A549 (cell line): ENCODE data around the gene CLDND2. TPM values are rescaled to one million over a fixed set of nuclear protein-coding genes. Genes with fewer than 3 reads are reported as not detected.

ENCODE experiments used
- ATAC-seq, 2 experiments: fragments of 200-7000 bp in 1 of 2; fragments of >200 bp in 1 of 2; cut with Nextera tagmentation in 1 of 2; cut with Tn5 transposase in 1 of 2; 3 replicates each; pipeline versions ENCODE4 v1.8.0 to v1.9.1; 2018 to 2020; ENCODE audit warnings: mild to moderate bottlenecking in 1 of 2, moderate library complexity in 1 of 2
- CTCF ChIA-PET: fragments of 300-600 bp; sonication (Branson Sonifier 250); formaldehyde crosslinking; extraction: SDS; loops from one replicate; lab custom pipeline; 2021; ENCODE audit warnings: antibody characterized with exemption, inconsistent platforms; lab: Yijun Ruan, JAX
- POLR2A ChIA-PET: fragments of 350-600 bp; formaldehyde crosslinking; extraction: SDS; loops from one replicate; lab custom pipeline; 2021; ENCODE audit warnings: antibody characterized with exemption, inconsistent platforms; lab: Yijun Ruan, JAX
- DNase-seq, 2 experiments: peaks; one replicate each; pipeline versions ENCODE4 v3.0.0 to v3.0.0-alpha.2; 2011 to 2016; ENCODE audit warnings: low read depth in 1 of 2, low spot score in 1 of 2
- FAIRE-seq: peaks from 2 replicates; lab custom pipeline; 2011; peaks lifted over from hg19 to GRCh38; lab: Jason Lieb, UNC
- H3K27ac ChIP-seq, 2 experiments: fragments of >200 bp; sonication (Bioruptor Twin); formaldehyde crosslinking; 3 replicates each; pipeline ENCODE4 v1.5.1; 2016 to 2017
- H3K4me1 ChIP-seq: fragments of >200 bp; sonication (Bioruptor Twin); formaldehyde crosslinking; 3 replicates; pipeline ENCODE4 v1.6.1; 2016
- H3K4me2 ChIP-seq: fragments of >200 bp; sonication (Bioruptor Twin); formaldehyde crosslinking; 3 replicates; pipeline ENCODE4 v1.6.1; 2016
- H3K4me3 ChIP-seq: fragments of >200 bp; sonication (Bioruptor Twin); formaldehyde crosslinking; 3 replicates; pipeline ENCODE4 v1.5.1; 2016
- H3K9me3 ChIP-seq: fragments of >200 bp; sonication (Bioruptor Twin); formaldehyde crosslinking; 3 replicates; pipeline ENCODE4 v1.6.1; 2016
- CBX8 ChIP-seq: fragments of 200-600 bp; sonication (generic); IDR thresholded peaks from 2 replicates; pipeline ENCODE4 v1.6.1; 2016
- E2F6 ChIP-seq: IDR thresholded peaks from 2 replicates; pipeline ENCODE4 v1.6.1; 2012; ENCODE audit warnings: low read depth, borderline replicate concordance
- EHMT2 ChIP-seq: fragments of 200-600 bp; sonication (generic); IDR thresholded peaks from 2 replicates; pipeline ENCODE4 v1.6.1; 2016; ENCODE audit warnings: antibody characterized with exemption, low read depth, mild to moderate bottlenecking, moderate library complexity
- EP300 ChIP-seq, 2 experiments: fragments of >200 bp; sonication (Bioruptor Twin); formaldehyde crosslinking; IDR thresholded peaks; 2 replicates in 1 of 2; 3 replicates in 1 of 2; pipeline ENCODE4 v1.6.1; 2016 to 2017
- ESRRA ChIP-seq: fragments of 150-350 bp; IDR thresholded peaks from 2 replicates; pipeline ENCODE4 v1.6.1; 2014; ENCODE audit warnings: mild to moderate bottlenecking, low read length, borderline replicate concordance
- FOSL2 ChIP-seq, 2 experiments: fragments of 450-650 bp in 1 of 2; fragments of >200 bp in 1 of 2; sonication (Bioruptor Twin) in 1 of 2; formaldehyde crosslinking; IDR thresholded peaks; 2 replicates each; pipeline versions ENCODE4 v1.5.0 to v1.6.1; 2016 to 2020; ENCODE audit warnings: mild to moderate bottlenecking in 1 of 2, moderate library complexity in 1 of 2
- FOXS1 ChIP-seq: fragments of 250-450 bp; sonication (Bioruptor Pico); IDR thresholded peaks from 2 replicates; pipeline ENCODE4 v1.5.0; 2020; ENCODE audit warnings: mild to moderate bottlenecking, moderate library complexity
- GATA3 ChIP-seq: IDR thresholded peaks from 2 replicates; pipeline ENCODE4 v1.6.1; 2012; ENCODE audit warnings: borderline replicate concordance
- HEYL ChIP-seq: fragments of 250-450 bp; sonication (Bioruptor Pico); IDR thresholded peaks from 2 replicates; pipeline ENCODE4 v1.8.0; 2021; ENCODE audit warnings: mild to moderate bottlenecking, moderate library complexity
- HOXB5 ChIP-seq: fragments of 250-450 bp; sonication (Bioruptor Pico); IDR thresholded peaks from 2 replicates; pipeline ENCODE4 v1.5.0; 2020; ENCODE audit warnings: mild to moderate bottlenecking, moderate library complexity
- JUNB ChIP-seq: fragments of >200 bp; sonication (Bioruptor Twin); formaldehyde crosslinking; IDR thresholded peaks from 2 replicates; pipeline ENCODE4 v1.6.1; 2016
- MAFK ChIP-seq: fragments of 450-650 bp; IDR thresholded peaks from 2 replicates; pipeline ENCODE4 v1.6.1; 2014; ENCODE audit not compliant: partially characterized antibody
- MAX ChIP-seq: IDR thresholded peaks from 2 replicates; pipeline ENCODE4 v1.6.1; 2012
- MYC ChIP-seq: IDR thresholded peaks from 2 replicates; pipeline ENCODE4 v1.6.1; 2012; ENCODE audit warnings: mild to moderate bottlenecking, inconsistent platforms, low read length, improper control_type of control experiment, borderline replicate concordance
- POLR2A ChIP-seq: IDR thresholded peaks from 2 replicates; pipeline ENCODE4 v1.6.1; 2012; ENCODE audit warnings: mild to moderate bottlenecking, low read length
- RAD21 ChIP-seq, 2 experiments: fragments of >200 bp in 1 of 2; sonication (Bioruptor Twin) in 1 of 2; formaldehyde crosslinking in 1 of 2; IDR thresholded peaks in 1 of 2; conservative IDR thresholded peaks in 1 of 2; 2 replicates in 1 of 2; 3 replicates in 1 of 2; pipeline ENCODE4 v1.6.1; 2012 to 2018; ENCODE audit warnings: inconsistent platforms in 1 of 2
- ZNF302 ChIP-seq: fragments of 250-450 bp; sonication (Bioruptor Pico); IDR thresholded peaks from 2 replicates; pipeline ENCODE4 v1.9.0; 2021; ENCODE audit warnings: inconsistent platforms, mild to moderate bottlenecking, moderate library complexity
- WGBS: methylation state at CpG from one replicate; pipeline ENCODE4 v1.1.6; 2017; ENCODE audit errors: missing lambda C conversion rate; 5-methylcytosine and 5-hydroxymethylcytosine counted together
- polyA plus RNA-seq, 4 experiments: library from polyadenylated mRNA; depleted of rRNA in 3 of 4; stranded (reverse); fragments of >200 nt; fragmentation: RNase III in 1 of 4; extraction: RNeasy Plus Mini Kit Qiagen cat#74134 plus additional on column Dnase treatment in 1 of 4; gene quantifications; 2 replicates in 3 of 4; 3 replicates in 1 of 4; pipeline ENCODE4 v1.2.3, GENCODE V29; 2011 to 2017
- TF ChIP-seq, protein P1 (sequence below): fragments of 150-350 bp; IDR thresholded peaks from 2 replicates; pipeline ENCODE4 v1.6.1; 2014; ENCODE audit warnings: low read depth, mild to moderate bottlenecking, low read length

The CLDND2 gene
- polyA plus RNA-seq, 2 of the 4 experiments (the other 2 are of a cell fraction), result 1.1 to 2.8 TPM

DNA sequence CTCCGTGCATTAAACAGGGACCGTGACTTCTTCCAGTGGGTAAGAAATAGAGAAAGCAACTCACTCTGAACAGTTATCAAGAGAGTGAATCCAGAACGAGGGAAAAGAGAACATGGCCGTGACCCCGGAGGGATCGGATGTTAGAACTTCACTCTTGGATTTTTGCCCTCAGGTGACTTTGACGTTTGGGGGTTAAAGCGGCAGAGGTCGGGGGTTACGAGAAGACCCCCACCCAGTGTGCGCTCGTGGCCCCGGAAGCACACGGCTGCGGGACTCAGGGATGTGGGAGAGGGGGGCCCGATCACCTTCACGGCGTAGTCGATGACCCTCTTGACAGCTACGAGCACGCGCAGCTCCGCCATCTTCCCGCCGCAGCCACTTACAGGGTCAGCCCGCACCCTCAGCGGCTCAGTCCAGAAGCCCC is 2.8 kb downstream of the CLDND2 start, which contains the start of gene ETFB (continued):
- TF ChIP-seq HOXB5 (CRISPR knock-in tag), result no peak
- no peak for TF ChIP-seq HEYL (CRISPR knock-in tag)
- peak; percentile 66; the same call in 1 of the 2 replicates for TF ChIP-seq MAX
- TF ChIP-seq RAD21 (conservative IDR thresholded peaks at IDR 0.05 in 1 of 2, IDR thresholded peaks at IDR 0.05 in 1 of 2), result no peak
- TF ChIP-seq EP300 (IDR thresholded peaks at IDR 0.05), result no peak
- TF ChIP-seq E2F6, result peak; percentile 71
- TF ChIP-seq EHMT2, result no peak

DNA sequence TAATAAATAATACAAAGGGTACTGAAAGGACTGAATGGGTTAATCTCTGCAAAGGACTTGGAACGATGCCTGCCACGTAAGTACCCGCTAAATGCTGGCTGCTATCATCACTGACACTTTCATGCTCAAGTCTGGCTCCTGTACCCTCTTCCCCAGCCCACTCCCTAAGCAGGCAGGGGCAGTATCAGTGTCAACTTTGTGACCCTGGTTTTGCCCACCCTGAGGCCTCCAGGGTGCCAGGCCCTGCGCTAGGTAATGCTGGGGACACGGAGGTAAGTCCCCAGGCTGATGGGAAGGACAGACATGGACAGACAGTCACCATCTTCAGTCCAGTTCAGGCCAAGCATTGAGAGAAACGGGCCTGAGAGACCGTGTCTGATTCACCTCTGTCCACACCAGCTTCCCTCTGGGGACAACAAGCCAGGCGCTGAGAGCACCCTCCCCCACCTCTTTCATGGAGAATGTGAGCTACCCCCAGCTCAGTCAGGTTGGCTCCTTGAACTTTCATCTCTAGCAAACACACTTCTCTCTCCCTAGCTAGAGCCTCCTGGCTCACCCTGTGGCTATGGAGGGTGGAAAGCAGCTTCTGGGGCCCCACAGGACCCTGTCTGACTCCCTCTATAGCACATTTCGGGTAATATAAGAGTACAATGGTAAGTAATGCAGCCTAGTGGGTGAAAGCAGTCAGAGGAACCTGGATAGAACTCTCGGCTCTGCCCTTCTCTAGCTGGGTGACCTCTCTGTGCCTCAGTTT is 3.4 kb downstream of the CLDND2 start:
- ATAC-seq (peak; percentile 2 to 6; a peak in 4 of 6 replicates), DNase-seq (peak in 1 of 2 experiments; percentile 63), FAIRE-seq (no peak)
- Histone ChIP-seq H3K4me3 (peak overlapping the region; percentile 61), H3K4me2 (peak overlapping the region; percentile 90), H3K27ac (peak overlapping the region; percentile 87 to 96), H3K9me3 (no peaks in the 10 kb centered on the region), H3K4me1 (peaks cover 53% of the 10 kb centered on the region)
- WGBS, result 6% methylated on average over 10 of the region's 10 CpGs
- TF ChIP-seq HOXB5 (CRISPR knock-in tag) (no peak), RAD21 (conservative IDR thresholded peaks at IDR 0.05 in 1 of 2, IDR thresholded peaks at IDR 0.05 in 1 of 2) (0 out of 5 replicates have a peak, but pooled peaks of 1 of the 2 experiments have one; percentile 9), FOXS1 (CRISPR knock-in tag) (no peak), GATA3 (no peak), POLR2A (0 out of 2 replicates have a peak, but pooled peaks have one; percentile 23)
- TF ChIP-seq, protein P1, sequence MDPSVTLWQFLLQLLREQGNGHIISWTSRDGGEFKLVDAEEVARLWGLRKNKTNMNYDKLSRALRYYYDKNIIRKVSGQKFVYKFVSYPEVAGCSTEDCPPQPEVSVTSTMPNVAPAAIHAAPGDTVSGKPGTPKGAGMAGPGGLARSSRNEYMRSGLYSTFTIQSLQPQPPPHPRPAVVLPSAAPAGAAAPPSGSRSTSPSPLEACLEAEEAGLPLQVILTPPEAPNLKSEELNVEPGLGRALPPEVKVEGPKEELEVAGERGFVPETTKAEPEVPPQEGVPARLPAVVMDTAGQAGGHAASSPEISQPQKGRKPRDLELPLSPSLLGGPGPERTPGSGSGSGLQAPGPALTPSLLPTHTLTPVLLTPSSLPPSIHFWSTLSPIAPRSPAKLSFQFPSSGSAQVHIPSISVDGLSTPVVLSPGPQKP, result no peak
- POLR2A ChIA-PET, result interaction anchor here (0.6 to 4.8 kb wide), 3 partner anchors 23 to 29 kb away, joined by 3 to 52 read pairs (median 7); partner anchors contain the start of gene VSIG10L
- CTCF ChIA-PET, result interaction anchor here (1.0 to 5.6 kb wide), 7 partner anchors 9 to 42 kb away, joined by 3 to 46 read pairs (median 3); partner anchors contain the start of gene VSIG10L

GRCh38 chr19:51364200-51365106 is 4.3 kb downstream of the CLDND2 start:
- Histone ChIP-seq H3K4me1 (peaks cover 62% of the 10 kb centered on the region), H3K27ac (peak overlapping the region; percentile 87 to 96), H3K9me3 (no peaks in the 10 kb centered on the region), H3K4me3 (no peak overlapping the region), H3K4me2 (peak overlapping the region; percentile 90)
- ATAC-seq, result no peak
- peak; percentile 50 to 70 for DNase-seq
- POLR2A ChIA-PET, result interaction anchor here (4.8 kb wide), 1 partner anchor 25 kb away, joined by 52 read pairs; no protein-coding TSS in a partner anchor
- 43% methylated on average over 15 of the region's 15 CpGs for WGBS
- CTCF ChIA-PET, result interaction anchor here (0.6 to 5.6 kb wide), 7 partner anchors 8 to 33 kb away, joined by 3 to 46 read pairs (median 4); partner anchors contain the start of gene VSIG10L
- TF ChIP-seq POLR2A (no peak), MAFK (no peak), MYC (no peak), MAX (peak; percentile 57), ESRRA (no peak), ZNF302 (CRISPR knock-in tag) (no peak), JUNB (0 out of 2 replicates have a peak, but pooled peaks have one; percentile 13), CBX8 (no peak), FOSL2 (IDR thresholded peaks at IDR 0.05) (no peak), FOSL2 (CRISPR knock-in tag; IDR thresholded peaks at IDR 0.05) (peak; percentile 40; the same call in 1 of the 2 replicates), RAD21 (conservative IDR thresholded peaks at IDR 0.05 in 1 of 2, IDR thresholded peaks at IDR 0.05 in 1 of 2) (no peak)
- FAIRE-seq, result no peak
